Measurements from ENCODE around the gene SLC39A10.

DNA sequence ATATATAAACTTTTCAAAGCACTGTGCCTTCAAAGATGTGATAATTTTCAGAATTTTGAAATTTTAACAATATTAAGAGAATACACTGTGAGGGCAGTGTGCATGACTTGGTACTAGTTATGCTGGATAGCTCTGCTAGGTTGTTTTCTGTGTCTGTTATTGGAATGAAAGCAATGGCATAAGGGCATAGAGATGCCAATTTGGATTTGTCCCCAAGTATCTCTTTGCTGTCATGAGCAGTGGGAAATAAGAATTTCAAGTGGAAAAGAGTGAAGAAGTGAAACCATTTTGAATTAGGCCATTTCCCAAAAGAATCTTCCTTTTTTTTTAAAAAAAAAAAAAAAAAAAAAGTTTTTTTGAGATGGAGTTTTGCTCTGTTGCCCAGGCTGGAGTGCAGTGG lies 76.8 kb downstream of the SLC39A10 start:
- TF ChIP-seq ZNF232 (CRISPR knock-in tag; IDR thresholded peaks at IDR 0.05) (no peak), NR2C2 (CRISPR knock-in tag; IDR thresholded peaks at IDR 0.05) (no peak), ESRRA (CRISPR knock-in tag; IDR thresholded peaks at IDR 0.05; ENCODE audit: borderline replicate concordance) (no peak), NFE2L1 (CRISPR knock-in tag; IDR thresholded peaks at IDR 0.05) (no peak)
